T-helper 17 cell (primary cell): ENCODE data around the gene GPR4. TPM values are rescaled to one million over a fixed set of nuclear protein-coding genes. Genes with fewer than 3 reads are reported as not detected.

Source experiments
- ATAC-seq: fragments of 150-1000 bp; cut with Tn5 transposase; 2 replicates; pipeline ENCODE4 v1.10.0; 2021; ENCODE audit warnings: mild to moderate bottlenecking, moderate library complexity
- DNase-seq, 3 donors: peaks; one replicate each; pipeline versions ENCODE4 v3.0.0 to v3.0.0-alpha.2; 2020 to 2021
- H3K9me3 ChIP-seq: one replicate; pipeline ENCODE4 v1.7.0; 2013; ENCODE audit warnings: low read length, mild to moderate bottlenecking; ENCODE audit not compliant: control insufficient read depth, poor library complexity, severe bottlenecking
- H3K27ac Mint-ChIP-seq: one replicate; pipeline ENCODE4 v1.8.0; 2022; ENCODE audit warnings: mild to moderate bottlenecking, moderate library complexity, mixed read lengths
- H3K27me3 Mint-ChIP-seq: one replicate; pipeline ENCODE4 v1.8.0; 2022; ENCODE audit warnings: mixed read lengths
- H3K36me3 Mint-ChIP-seq: one replicate; pipeline ENCODE4 v1.8.0; 2022; ENCODE audit warnings: low read depth, mixed read lengths
- H3K4me1 Mint-ChIP-seq: one replicate; pipeline ENCODE4 v1.8.0; 2022; ENCODE audit warnings: mild to moderate bottlenecking, mixed read lengths
- H3K4me3 Mint-ChIP-seq: one replicate; pipeline ENCODE4 v1.8.0; 2022; ENCODE audit warnings: mild to moderate bottlenecking, moderate library complexity, mixed read lengths
- total RNA-seq, 4 donors: library from RNA in 2 of 4; stranded (reverse) in 2 of 4; gene quantifications; one replicate each; pipeline ENCODE4 v1.2.3 and lab custom pipeline; 2022 to 2026

GPR4 gene
- total RNA-seq, 2 donors from 2014 or later, result not detected

GRCh38 chr19:45613926-45614725, 12.1 kb upstream of the GPR4 start:
- no peaks in the 10 kb centered on the region for H3K9me3 ChIP-seq
- ATAC-seq (peak; percentile 51), DNase-seq (no peak)
- Mint-ChIP-seq H3K4me3 (no peak overlapping the region), H3K4me1 (peaks cover 10% of the 10 kb centered on the region), H3K27me3 (no peaks in the 10 kb centered on the region), H3K27ac (peak overlapping the region; percentile 89), H3K36me3 (peaks cover 8% of the 10 kb centered on the region)

GRCh38 chr19:45608948-45609347, 6.9 kb upstream of the GPR4 start:
- Mint-ChIP-seq H3K27ac (no peak overlapping the region), H3K27me3 (no peaks in the 10 kb centered on the region), H3K4me3 (no peak overlapping the region), H3K4me1 (peaks cover 9% of the 10 kb centered on the region), H3K36me3 (peaks cover 10% of the 10 kb centered on the region)
- ATAC-seq (no peak), DNase-seq (no peak)
- H3K9me3 ChIP-seq, result no peaks in the 10 kb centered on the region

GRCh38 chr19:45607071-45608029, 5.3 kb upstream of the GPR4 start:
- DNase-seq (peak; percentile 17 to 34 (median 22)), ATAC-seq (peak; percentile 37)
- Mint-ChIP-seq H3K4me1 (peaks cover 11% of the 10 kb centered on the region), H3K27ac (peak overlapping the region; percentile 21), H3K4me3 (peak overlapping the region; percentile 67), H3K36me3 (peaks cover 9% of the 10 kb centered on the region), H3K27me3 (peaks cover 13% of the 10 kb centered on the region)
- H3K9me3 ChIP-seq, result no peaks in the 10 kb centered on the region

- Mint-ChIP-seq H3K4me1 (peaks cover 36% of the 10 kb centered on the region), H3K36me3 (peaks cover 17% of the 10 kb centered on the region), H3K27ac (no peak overlapping the region), H3K4me3 (peak overlapping the region; percentile 58), H3K27me3 (peaks cover 76% of the 10 kb centered on the region)
- no peaks in the 10 kb centered on the region for H3K9me3 ChIP-seq
- DNase-seq (no peak), ATAC-seq (no peak)
These were observed 897 bp downstream of the GPR4 start for GRCh38 chr19:45601115-45601514.

- peaks cover 36% of the 10 kb centered on the region for H3K4me1 Mint-ChIP-seq
- peaks cover 17% of the 10 kb centered on the region for H3K36me3 Mint-ChIP-seq
- H3K9me3 ChIP-seq, result no peaks in the 10 kb centered on the region
- no peak overlapping the region for H3K27ac Mint-ChIP-seq
- H3K4me3 Mint-ChIP-seq, result no peak overlapping the region
- ATAC-seq (no peak), DNase-seq (no peak)
- H3K27me3 Mint-ChIP-seq, result peaks cover 82% of the 10 kb centered on the region
These were observed 1.6 kb downstream of the GPR4 start for GRCh38 chr19:45600340-45600885.

- H3K27ac Mint-ChIP-seq, result no peak overlapping the region
- H3K4me3 Mint-ChIP-seq, result no peak overlapping the region
These were observed 2.7 kb downstream of the GPR4 start for GRCh38 chr19:45599286-45599685.

GRCh38 chr19:45598267-45599001, 3.6 kb downstream of the GPR4 start:
- peak overlapping the region; percentile 55 for H3K4me3 Mint-ChIP-seq
- DNase-seq, result no peak

More at GRCh38 chr19:45599286-45599685, 2.7 kb downstream of the GPR4 start:
- ATAC-seq, result no peak
- Mint-ChIP-seq H3K27me3 (peaks cover 82% of the 10 kb centered on the region), H3K36me3 (peaks cover 17% of the 10 kb centered on the region), H3K4me1 (peaks cover 36% of the 10 kb centered on the region)
- no peak for DNase-seq
- H3K9me3 ChIP-seq, result no peaks in the 10 kb centered on the region

GRCh38 chr19:45597425-45598111, 4.4 kb downstream of the GPR4 start:
- no peak overlapping the region for H3K4me3 Mint-ChIP-seq
- no peak overlapping the region for H3K27ac Mint-ChIP-seq
- no peaks in the 10 kb centered on the region for H3K9me3 ChIP-seq
- no peak for ATAC-seq
- no peak for DNase-seq
- peaks cover 16% of the 10 kb centered on the region for H3K36me3 Mint-ChIP-seq
- H3K4me1 Mint-ChIP-seq, result peaks cover 34% of the 10 kb centered on the region
- H3K27me3 Mint-ChIP-seq, result peaks cover 71% of the 10 kb centered on the region

More at GRCh38 chr19:45598267-45599001, 3.6 kb downstream of the GPR4 start:
- Mint-ChIP-seq H3K27me3 (peaks cover 80% of the 10 kb centered on the region), H3K4me1 (peaks cover 36% of the 10 kb centered on the region), H3K27ac (peak overlapping the region; percentile 39), H3K36me3 (peaks cover 17% of the 10 kb centered on the region)
- no peaks in the 10 kb centered on the region for H3K9me3 ChIP-seq
- ATAC-seq, result no peak

- H3K4me3 Mint-ChIP-seq, result no peak overlapping the region
- ATAC-seq, result no peak
- peaks cover 32% of the 10 kb centered on the region for H3K4me1 Mint-ChIP-seq
These were observed 6.2 kb downstream of the GPR4 start for GRCh38 chr19:45595814-45596213.

GRCh38 chr19:45593520-45593919, 8.5 kb downstream of the GPR4 start:
- ATAC-seq, result no peak

More at GRCh38 chr19:45595814-45596213, 6.2 kb downstream of the GPR4 start:
- no peaks in the 10 kb centered on the region for H3K9me3 ChIP-seq
- Mint-ChIP-seq H3K36me3 (peaks cover 15% of the 10 kb centered on the region), H3K27ac (no peak overlapping the region), H3K27me3 (peaks cover 71% of the 10 kb centered on the region)
- DNase-seq, result no peak

GRCh38 chr19:45592366-45592765, 9.6 kb downstream of the GPR4 start:
- no peak overlapping the region for H3K27ac Mint-ChIP-seq
- no peaks in the 10 kb centered on the region for H3K9me3 ChIP-seq
- H3K4me3 Mint-ChIP-seq, result no peak overlapping the region
- no peak for DNase-seq
- peaks cover 14% of the 10 kb centered on the region for H3K36me3 Mint-ChIP-seq
- ATAC-seq, result no peak
- H3K4me1 Mint-ChIP-seq, result peaks cover 16% of the 10 kb centered on the region
- peaks cover 58% of the 10 kb centered on the region for H3K27me3 Mint-ChIP-seq

More at GRCh38 chr19:45593520-45593919, 8.5 kb downstream of the GPR4 start:
- H3K27ac Mint-ChIP-seq, result no peak overlapping the region
- no peak overlapping the region for H3K4me3 Mint-ChIP-seq
- H3K9me3 ChIP-seq, result no peaks in the 10 kb centered on the region
- no peak for DNase-seq
- peaks cover 16% of the 10 kb centered on the region for H3K36me3 Mint-ChIP-seq
- peaks cover 23% of the 10 kb centered on the region for H3K4me1 Mint-ChIP-seq
- H3K27me3 Mint-ChIP-seq, result peaks cover 70% of the 10 kb centered on the region

- Mint-ChIP-seq H3K27me3 (peaks cover 51% of the 10 kb centered on the region), H3K4me3 (no peak overlapping the region), H3K4me1 (peaks cover 14% of the 10 kb centered on the region), H3K27ac (no peak overlapping the region), H3K36me3 (peaks cover 12% of the 10 kb centered on the region)
- H3K9me3 ChIP-seq, result no peaks in the 10 kb centered on the region
- DNase-seq, result no peak
- ATAC-seq, result no peak
These were observed 10.4 kb downstream of the GPR4 start for GRCh38 chr19:45591638-45592005.
